Measurements from ENCODE around the gene ATF3.

Gene ATF3

DNA sequence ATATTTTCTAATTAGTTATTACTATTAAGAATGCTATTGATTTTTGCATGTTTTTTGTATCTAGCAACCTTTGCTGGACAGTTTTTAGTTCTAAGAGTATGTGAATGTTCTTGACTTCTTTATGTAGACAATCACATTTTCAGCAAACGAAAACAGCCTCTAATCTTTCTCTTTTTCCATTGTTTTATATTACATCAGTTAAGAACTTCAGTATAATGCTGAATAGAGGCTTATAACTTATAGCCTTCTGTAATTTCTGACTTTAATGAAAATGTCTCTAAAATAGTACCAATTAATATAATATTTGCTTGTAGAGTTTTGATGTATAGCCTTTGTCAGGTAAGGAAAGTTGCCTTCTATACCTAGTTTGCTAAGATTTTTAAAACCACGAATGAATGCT lies 33.2 kb upstream of the ATF3 start:
- Histone ChIP-seq H3K9me3 (replicated peaks; ENCODE audit: low read length) (no peaks in the 10 kb centered on the region), H3K4me2 (ENCODE audit: low read length) (no peak overlapping the region), H3K36me3 (ENCODE audit: insufficient read depth, low read length) (no peaks in the 10 kb centered on the region), H3K27me3 (ENCODE audit: control insufficient read depth, insufficient read depth, low read length) (peaks cover 7% of the 10 kb centered on the region), H3K4me1 (ENCODE audit: control insufficient read depth, insufficient read depth, low read length) (no peaks in the 10 kb centered on the region), H3K9ac (ENCODE audit: low read depth, low read length) (no peak overlapping the region), H3K4me3 (ENCODE audit: low read length) (no peak overlapping the region)

DNA sequence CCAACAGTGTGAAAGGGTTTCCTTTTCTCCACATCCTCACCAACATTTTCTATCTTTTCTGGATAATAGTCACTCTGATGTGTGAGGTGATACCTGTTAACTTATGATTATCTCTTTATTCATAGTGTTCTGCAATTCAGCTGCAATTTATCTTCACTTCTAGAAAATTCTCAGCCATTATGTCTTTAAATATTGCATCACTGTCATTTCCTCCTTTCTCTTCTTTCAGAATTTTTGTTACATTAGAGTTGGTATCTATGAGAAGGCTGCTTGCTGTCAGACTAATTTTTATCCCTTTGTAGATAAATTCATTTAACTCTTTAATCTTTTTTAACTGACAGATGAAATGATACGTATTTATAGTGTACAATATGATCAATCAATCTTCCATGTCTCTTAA lies 30.5 kb upstream of the ATF3 start:
- no peaks in the 10 kb centered on the region for H3K9me3 ChIP-seq (replicated peaks; ENCODE audit: low read length)
- H3K4me3 ChIP-seq (ENCODE audit: low read length), result no peak overlapping the region
- H3K27me3 ChIP-seq (ENCODE audit: control insufficient read depth, insufficient read depth, low read length), result peaks cover 11% of the 10 kb centered on the region

DNA sequence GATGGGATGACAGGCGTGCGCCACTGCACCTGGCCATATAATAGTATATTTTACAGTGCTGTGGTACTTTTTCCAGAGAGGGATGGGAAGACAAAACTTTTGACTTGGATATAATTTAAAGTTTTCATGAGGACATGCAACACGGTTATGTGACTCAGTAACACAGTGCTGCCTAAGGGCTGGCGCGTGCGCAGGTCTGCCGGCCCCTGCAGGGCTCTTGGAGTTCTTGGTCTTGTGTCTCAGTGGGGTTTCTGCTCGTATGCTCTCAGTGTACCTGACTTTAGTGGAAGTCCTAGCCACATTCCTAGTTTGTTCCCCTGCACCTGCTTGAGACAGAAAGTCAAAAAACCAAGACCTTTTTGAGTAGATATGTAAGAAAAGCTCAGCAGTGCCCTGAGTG lies 27.5 kb upstream of the ATF3 start:
- Histone ChIP-seq H3K36me3 (ENCODE audit: insufficient read depth, low read length) (no peaks in the 10 kb centered on the region), H3K4me1 (ENCODE audit: control insufficient read depth, insufficient read depth, low read length) (no peaks in the 10 kb centered on the region), H3K9me3 (replicated peaks; ENCODE audit: low read length) (no peaks in the 10 kb centered on the region), H3K4me2 (ENCODE audit: low read length) (no peak overlapping the region), H3K27me3 (ENCODE audit: control insufficient read depth, insufficient read depth, low read length) (peaks cover 23% of the 10 kb centered on the region), H3K4me3 (ENCODE audit: low read length) (no peak overlapping the region), H3K9ac (ENCODE audit: low read depth, low read length) (no peak overlapping the region)

More for the DNA sequence above, 30.5 kb upstream of the ATF3 start:
- Histone ChIP-seq H3K36me3 (ENCODE audit: insufficient read depth, low read length) (no peaks in the 10 kb centered on the region), H3K4me1 (ENCODE audit: control insufficient read depth, insufficient read depth, low read length) (no peaks in the 10 kb centered on the region), H3K9ac (ENCODE audit: low read depth, low read length) (no peak overlapping the region), H3K4me2 (ENCODE audit: low read length) (no peak overlapping the region)

DNA sequence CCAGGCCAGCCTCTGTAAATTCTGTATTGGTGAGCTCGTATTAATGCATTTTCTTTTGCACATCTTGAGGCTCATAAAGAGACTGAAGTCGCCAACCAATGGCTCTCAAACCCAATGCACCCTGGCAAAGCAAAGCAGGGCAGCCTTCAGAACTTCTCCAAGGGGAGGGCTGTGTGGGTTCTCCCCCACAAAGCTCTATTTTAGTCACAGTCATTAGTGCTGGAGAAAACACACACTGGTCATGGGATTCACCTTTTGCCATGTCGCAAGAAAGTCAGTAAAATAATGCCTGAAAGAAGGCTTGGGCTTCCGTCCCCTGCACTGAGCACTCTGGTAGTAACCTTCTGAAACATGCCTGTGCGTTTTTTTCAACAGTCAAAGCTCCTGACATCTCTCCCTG lies 26.3 kb upstream of the ATF3 start:
- Histone ChIP-seq H3K9ac (ENCODE audit: low read depth, low read length) (no peak overlapping the region), H3K4me3 (ENCODE audit: low read length) (no peak overlapping the region), H3K36me3 (ENCODE audit: insufficient read depth, low read length) (no peaks in the 10 kb centered on the region), H3K4me1 (ENCODE audit: control insufficient read depth, insufficient read depth, low read length) (no peaks in the 10 kb centered on the region), H3K27me3 (ENCODE audit: control insufficient read depth, insufficient read depth, low read length) (peaks cover 29% of the 10 kb centered on the region), H3K9me3 (replicated peaks; ENCODE audit: low read length) (no peaks in the 10 kb centered on the region), H3K4me2 (ENCODE audit: low read length) (no peak overlapping the region)

DNA sequence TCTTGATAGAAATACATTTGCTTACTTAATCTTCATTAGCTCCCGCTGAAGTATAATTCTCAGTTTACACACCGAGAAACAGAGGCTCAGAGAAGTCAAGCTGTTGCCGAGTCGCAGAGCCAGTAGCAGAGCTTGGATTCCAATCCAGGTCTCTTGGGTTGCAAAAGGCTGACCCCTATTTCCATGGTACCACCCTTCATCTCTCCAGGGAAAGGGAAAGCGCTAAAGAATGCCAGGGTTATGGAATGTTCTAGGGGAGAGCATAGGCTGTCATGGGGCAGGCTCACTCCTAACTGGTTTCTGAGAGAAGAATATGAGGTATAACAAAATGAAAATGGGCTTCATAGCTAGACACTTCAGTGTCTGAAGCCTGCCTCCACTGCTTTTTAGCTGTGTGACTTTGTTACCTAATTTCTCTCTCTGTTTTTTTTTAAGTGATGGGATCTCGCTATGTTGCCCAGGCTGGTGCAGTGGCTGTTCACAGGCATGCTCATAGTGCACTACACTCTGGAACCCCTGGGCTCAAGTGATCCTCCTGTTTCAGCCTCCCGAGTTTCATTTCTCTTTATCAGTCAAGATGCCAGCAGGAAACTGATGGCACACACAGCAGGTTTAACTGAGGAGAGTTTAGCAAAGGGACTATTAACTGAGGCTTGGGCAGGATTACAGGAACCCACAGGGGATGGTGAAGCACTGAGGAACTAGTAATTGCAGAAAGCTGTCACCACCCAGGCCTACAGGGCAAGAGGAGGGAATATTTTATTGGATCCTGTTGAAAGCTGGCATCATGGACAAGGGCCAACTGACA lies 25.5 kb upstream of the ATF3 start:
- H3K4me2 ChIP-seq (ENCODE audit: low read length), result no peak overlapping the region
- no peaks in the 10 kb centered on the region for H3K36me3 ChIP-seq (ENCODE audit: insufficient read depth, low read length)
- no peaks in the 10 kb centered on the region for H3K9me3 ChIP-seq (replicated peaks; ENCODE audit: low read length)
- H3K9ac ChIP-seq (ENCODE audit: low read depth, low read length), result no peak overlapping the region
- no peak overlapping the region for H3K4me3 ChIP-seq (ENCODE audit: low read length)
- no peaks in the 10 kb centered on the region for H3K4me1 ChIP-seq (ENCODE audit: control insufficient read depth, insufficient read depth, low read length)
- peaks cover 36% of the 10 kb centered on the region for H3K27me3 ChIP-seq (ENCODE audit: control insufficient read depth, insufficient read depth, low read length)

DNA sequence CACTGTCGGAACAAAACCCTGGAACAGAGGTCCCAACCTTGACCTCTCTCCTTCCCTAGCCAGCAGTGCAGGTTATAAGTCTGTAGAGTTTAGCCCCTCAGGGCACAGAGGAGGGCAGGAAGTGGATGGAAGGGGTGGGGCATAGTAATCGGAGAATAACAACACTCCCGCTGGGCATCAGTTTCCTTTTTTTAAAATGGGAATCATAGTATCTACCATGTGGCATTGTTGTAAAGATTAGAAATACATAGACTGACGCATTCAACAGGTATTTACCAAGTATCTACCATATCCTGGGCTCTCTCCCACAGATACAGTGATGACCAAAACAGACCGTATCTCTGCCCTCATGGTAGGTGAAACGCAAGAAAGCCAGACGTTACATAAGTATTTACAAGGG lies 24.9 kb upstream of the ATF3 start:
- H3K27me3 ChIP-seq (ENCODE audit: control insufficient read depth, insufficient read depth, low read length), result peaks cover 42% of the 10 kb centered on the region
- no peaks in the 10 kb centered on the region for H3K4me1 ChIP-seq (ENCODE audit: control insufficient read depth, insufficient read depth, low read length)
- H3K4me2 ChIP-seq (ENCODE audit: low read length), result no peak overlapping the region
- H3K4me3 ChIP-seq (ENCODE audit: low read length), result no peak overlapping the region
- no peaks in the 10 kb centered on the region for H3K9me3 ChIP-seq (replicated peaks; ENCODE audit: low read length)
- H3K36me3 ChIP-seq (ENCODE audit: insufficient read depth, low read length), result no peaks in the 10 kb centered on the region
- no peak overlapping the region for H3K9ac ChIP-seq (ENCODE audit: low read depth, low read length)

DNA sequence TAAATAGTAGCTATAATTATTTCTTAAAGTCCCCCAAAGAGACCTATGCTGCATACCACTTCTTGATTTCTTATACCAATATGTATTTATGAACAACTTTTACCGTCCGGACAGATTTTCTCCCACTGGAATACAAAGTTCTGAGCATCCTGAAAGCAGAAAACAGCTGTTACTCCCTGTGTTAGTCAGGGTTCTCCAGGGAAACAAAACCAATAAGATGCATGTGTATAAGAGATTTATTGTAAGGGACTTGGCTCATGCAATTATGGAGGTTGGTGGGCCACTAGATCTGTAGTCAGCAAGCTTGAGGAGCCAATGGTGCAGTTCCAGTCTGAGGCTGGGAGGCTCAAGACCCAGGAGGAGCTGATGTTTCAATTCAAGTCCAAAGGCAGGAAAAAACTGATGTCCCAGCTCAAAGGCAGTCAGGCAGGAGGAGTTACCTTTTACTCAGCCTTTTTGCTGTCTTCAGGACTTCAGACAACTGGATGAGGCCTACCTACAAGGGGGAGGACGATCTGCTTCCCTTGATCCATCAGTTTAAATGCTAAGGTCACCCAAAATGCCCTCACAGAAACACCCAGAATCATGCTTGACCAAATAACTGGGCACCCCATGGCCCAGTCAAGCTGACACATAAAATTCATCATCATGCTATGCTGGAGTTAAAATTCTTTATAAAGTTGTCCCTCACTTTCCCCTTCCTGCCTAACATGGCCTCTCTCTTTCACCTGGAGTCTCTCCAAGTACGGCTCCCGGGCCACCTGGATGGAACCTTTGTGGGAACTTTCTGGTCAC lies 24.3 kb upstream of the ATF3 start:
- H3K9ac ChIP-seq (ENCODE audit: low read depth, low read length), result no peak overlapping the region
- no peak overlapping the region for H3K4me2 ChIP-seq (ENCODE audit: low read length)
- peaks cover 47% of the 10 kb centered on the region for H3K27me3 ChIP-seq (ENCODE audit: control insufficient read depth, insufficient read depth, low read length)
- H3K4me3 ChIP-seq (ENCODE audit: low read length), result no peak overlapping the region
- no peaks in the 10 kb centered on the region for H3K4me1 ChIP-seq (ENCODE audit: control insufficient read depth, insufficient read depth, low read length)
- H3K9me3 ChIP-seq (replicated peaks; ENCODE audit: low read length), result no peaks in the 10 kb centered on the region
- H3K36me3 ChIP-seq (ENCODE audit: insufficient read depth, low read length), result no peaks in the 10 kb centered on the region

DNA sequence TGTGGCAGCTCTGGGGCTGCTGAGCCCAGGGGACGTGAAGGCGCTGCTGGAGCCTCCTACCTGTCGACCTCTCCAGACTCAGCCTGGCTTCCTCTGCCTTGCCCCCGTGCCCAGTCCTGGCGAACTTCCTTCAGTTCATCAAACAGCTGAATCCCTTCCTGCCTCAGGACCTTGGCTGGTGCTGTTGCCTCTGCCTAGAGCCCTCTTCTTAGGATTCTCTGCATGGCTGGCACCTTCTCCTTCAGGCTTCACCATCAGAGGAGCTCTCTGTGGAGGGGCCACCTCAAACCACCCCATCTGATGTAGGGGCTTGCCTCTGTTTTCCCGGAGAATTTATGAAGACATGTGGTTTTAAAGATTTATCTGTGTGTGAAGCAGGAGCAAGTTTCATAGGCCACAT lies 23.4 kb upstream of the ATF3 start:
- H3K27me3 ChIP-seq (ENCODE audit: control insufficient read depth, insufficient read depth, low read length), result peaks cover 47% of the 10 kb centered on the region

DNA sequence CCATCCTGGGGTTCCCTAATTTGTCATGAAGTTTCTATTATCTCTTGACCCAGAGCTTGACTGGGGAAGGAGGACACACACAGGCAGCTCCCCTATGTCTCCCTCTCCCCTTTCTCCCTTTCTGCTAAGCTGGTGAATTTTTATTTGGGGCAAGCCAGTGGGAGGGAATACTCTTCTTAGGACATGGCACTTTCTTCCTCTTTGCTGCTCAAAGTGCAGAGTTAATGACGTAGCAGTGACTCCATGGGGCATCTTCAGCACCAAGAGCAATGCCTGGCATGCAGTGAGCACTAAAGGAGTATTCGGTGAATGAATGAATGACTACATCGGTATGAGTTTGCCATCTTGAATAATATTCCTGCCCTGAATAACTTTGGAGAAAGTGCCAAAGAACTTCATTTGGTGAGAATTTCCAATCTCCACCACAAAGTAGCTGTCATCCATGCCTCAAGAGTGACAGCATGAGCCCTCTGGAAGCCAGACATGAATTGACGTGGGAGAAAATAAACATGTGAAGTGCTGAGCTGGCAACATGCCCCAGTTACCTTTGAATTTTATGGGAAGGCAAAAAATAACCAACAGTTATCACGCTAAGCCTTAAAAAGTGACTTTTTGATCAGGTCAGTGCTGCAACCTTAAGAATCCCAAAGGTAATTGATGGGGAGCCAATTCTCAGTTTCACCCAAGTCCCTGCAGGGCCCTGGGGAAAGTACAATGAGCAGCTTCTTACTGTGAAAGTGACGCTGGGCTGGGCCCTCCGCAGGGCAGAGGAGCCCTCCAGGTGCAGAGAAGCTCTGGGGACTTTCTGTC lies 22.1 kb upstream of the ATF3 start:
- H3K4me2 ChIP-seq (ENCODE audit: low read length), result no peak overlapping the region
- H3K9me3 ChIP-seq (replicated peaks; ENCODE audit: low read length), result no peaks in the 10 kb centered on the region
- H3K4me3 ChIP-seq (ENCODE audit: low read length), result no peak overlapping the region
- H3K27me3 ChIP-seq (ENCODE audit: control insufficient read depth, insufficient read depth, low read length), result peaks cover 56% of the 10 kb centered on the region
- no peaks in the 10 kb centered on the region for H3K4me1 ChIP-seq (ENCODE audit: control insufficient read depth, insufficient read depth, low read length)
- no peak overlapping the region for H3K9ac ChIP-seq (ENCODE audit: low read depth, low read length)
- H3K36me3 ChIP-seq (ENCODE audit: insufficient read depth, low read length), result no peaks in the 10 kb centered on the region

More for the DNA sequence above, 23.4 kb upstream of the ATF3 start:
- Histone ChIP-seq H3K9ac (ENCODE audit: low read depth, low read length) (no peak overlapping the region), H3K9me3 (replicated peaks; ENCODE audit: low read length) (no peaks in the 10 kb centered on the region), H3K4me3 (ENCODE audit: low read length) (no peak overlapping the region), H3K4me2 (ENCODE audit: low read length) (no peak overlapping the region), H3K36me3 (ENCODE audit: insufficient read depth, low read length) (no peaks in the 10 kb centered on the region), H3K4me1 (ENCODE audit: control insufficient read depth, insufficient read depth, low read length) (no peaks in the 10 kb centered on the region)

DNA sequence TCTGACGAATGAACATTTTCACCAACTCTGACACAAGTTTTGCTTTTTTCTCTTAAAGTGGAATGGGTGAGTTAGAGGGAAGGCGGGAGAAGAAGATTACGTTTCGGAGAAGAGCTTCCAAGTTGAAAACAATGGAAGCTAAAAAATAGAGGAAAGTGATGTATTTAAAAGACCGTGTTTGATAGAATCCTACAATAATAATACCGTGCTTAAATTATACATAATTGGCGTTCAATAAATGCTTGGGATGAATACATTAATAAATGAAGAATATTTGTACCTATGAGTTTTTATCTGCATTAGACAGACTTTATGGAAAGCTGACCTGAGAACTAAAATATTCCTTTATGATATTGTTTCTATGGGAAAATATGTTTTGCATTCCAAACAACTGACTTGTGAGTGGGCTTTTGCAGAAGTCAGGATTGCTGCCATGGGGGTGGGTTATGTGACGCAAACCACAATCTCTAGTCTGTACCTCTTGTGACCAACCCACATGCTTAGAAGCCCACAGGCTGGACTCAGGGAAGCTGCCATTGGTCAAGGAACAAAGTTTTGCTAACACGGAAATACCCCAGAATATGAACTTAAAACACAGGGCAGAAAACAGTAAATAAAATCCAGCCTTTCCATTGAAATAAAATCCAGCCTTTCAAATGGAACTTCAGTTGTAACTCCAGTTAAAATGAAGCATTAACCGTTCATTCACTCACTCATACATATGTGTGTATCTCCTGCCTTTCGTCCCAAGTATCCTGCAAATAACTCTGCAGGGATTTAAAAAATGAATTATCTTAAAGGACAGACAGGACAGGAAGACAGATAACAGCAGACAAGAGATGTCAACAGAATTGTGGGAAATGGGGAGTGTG lies 21.3 kb upstream of the ATF3 start:
- Histone ChIP-seq H3K27me3 (ENCODE audit: control insufficient read depth, insufficient read depth, low read length) (peaks cover 53% of the 10 kb centered on the region), H3K9ac (ENCODE audit: low read depth, low read length) (no peak overlapping the region), H3K4me2 (ENCODE audit: low read length) (no peak overlapping the region), H3K4me3 (ENCODE audit: low read length) (no peak overlapping the region), H3K36me3 (ENCODE audit: insufficient read depth, low read length) (no peaks in the 10 kb centered on the region), H3K9me3 (replicated peaks; ENCODE audit: low read length) (no peaks in the 10 kb centered on the region), H3K4me1 (ENCODE audit: control insufficient read depth, insufficient read depth, low read length) (no peaks in the 10 kb centered on the region)

All from skeletal muscle satellite cell (primary cell).